Activated T-helper 9 cell treated with anti-CD3 and anti-CD28 coated beads, Interleukin-2, amount 50 U/mL, for 16 hours (primary cell): Measurements from ENCODE around the gene LMO7.
"Not testable (repeated sequence)": the region's sequence is repeated elsewhere in the genome, so short reads cannot be mapped to it uniquely, and the experiment has no call there.

Experiments
- DNase-seq: peaks from one replicate; pipeline ENCODE4 v3.0.0-alpha.2; 2020; ENCODE audit warnings: low read depth

Gene LMO7

DNA sequence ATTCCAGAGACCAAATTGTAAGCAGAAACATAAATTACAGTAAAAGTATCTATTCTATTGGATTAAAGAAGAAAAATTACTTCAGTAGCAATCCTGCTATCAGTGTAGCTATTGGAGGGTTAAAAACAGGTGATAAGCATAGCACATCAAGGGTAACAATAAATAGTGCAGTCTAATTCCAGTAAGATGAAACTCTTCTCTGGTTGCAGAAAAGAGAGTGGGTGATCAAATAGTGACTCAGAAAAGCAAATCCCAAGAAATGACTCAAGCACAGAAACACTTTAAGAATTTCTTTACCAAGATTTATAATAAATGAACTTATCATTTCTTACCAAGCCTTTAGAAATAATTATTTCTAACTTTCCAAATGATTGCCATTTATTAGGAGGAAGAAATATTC is 135.7 kb downstream of the LMO7 start:
- no peak for DNase-seq

DNA sequence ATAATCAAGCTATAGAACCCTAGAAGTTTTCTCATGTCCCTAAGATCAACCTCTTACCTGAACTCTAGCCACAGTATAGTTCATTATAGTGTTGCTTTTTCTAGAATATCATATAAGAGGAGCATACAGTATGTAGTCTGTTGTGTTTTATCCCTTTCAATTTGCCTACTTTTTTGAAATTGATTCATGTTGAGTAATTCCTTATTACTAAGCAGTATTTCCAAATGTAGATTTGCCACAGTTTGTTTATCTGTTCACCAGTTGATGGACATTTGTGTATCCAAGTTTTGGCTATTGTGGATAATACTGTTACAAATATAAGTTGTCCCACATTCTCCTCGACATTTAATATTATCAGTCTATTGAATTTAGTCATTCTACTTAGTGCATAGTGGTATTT is 138.0 kb downstream of the LMO7 start:
- DNase-seq, result no peak

- no peak for DNase-seq
These were observed 140.4 kb downstream of the LMO7 start for GRCh38 chr13:75776550-75776949.

DNA sequence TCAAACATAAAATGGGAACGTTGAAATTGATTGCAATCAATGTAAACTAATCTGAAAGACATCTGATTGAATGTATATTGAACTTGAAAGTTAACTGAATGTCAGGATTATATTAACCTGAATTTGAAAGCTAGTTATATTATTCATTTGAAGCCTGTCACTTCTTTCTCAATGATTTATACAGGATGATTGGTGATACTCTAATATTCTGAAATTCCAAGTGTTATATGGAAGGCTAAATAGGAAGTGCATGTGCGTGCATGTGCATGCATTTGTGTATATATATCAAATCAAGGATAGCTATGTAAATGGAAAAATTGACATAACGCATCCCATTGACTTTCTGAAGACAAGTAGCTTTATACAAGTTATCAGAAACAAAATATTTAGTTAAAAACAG is 143.3 kb downstream of the LMO7 start:
- DNase-seq, result no peak

DNA sequence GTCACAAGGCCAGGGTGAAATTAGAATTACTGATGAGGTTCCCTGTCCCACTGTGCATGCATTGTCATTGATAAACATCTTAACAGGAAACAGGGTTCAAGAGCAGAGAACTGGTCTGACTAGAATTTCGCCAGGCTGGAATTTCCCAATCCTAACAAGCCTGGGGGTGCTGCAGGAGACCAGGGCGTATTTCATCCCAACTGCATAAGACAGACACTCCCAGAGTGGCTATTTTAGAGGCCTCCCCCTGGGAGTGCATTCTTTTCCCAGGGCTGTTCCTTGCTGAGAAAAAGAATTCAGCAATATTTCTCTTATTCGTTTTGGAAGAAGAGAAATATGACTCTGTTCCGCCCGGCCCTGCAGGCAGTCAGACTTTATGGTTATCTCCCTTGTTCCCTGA is 144.0 kb downstream of the LMO7 start:
- DNase-seq, result not testable (repeated sequence)

DNA sequence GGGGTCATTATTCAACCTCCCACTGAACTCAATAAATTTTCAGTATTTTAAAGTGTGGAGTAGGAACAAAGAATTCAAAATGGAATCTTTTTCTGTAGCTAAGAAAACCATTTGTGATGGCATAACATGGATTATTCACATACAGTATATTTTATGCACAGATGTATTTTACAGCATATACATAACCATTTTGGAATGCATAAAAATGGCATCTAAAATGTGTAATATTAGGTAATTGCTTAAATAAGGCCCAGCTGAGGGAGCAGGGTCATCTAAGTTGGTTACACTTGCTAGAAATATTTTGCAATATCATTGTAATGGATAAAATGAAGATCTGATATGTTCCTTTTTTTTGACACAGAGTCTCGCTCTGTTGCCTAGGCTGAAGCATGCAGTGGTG is 146.9 kb downstream of the LMO7 start:
- DNase-seq, result no peak

GRCh38 chr13:75784003-75784402 is 147.9 kb downstream of the LMO7 start:
- DNase-seq, result no peak

DNA sequence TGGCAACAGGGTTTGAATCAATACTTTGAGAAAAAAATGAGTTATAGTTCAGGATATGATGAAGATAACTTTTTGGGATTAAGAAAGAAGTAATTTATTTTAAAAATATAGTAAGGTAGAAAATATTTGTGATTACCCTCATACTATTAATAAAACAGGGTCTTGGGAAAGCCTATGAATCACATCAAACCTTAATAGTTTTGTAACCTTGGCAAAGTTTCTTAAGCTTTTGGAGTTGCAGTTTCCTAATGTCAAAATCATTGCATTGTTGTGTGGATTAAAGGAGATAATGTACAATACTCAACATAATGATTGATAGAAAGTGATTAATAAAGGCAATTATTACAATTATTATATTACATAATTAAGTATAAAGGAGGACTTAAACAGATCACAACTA is 149.0 kb downstream of the LMO7 start:
- no peak for DNase-seq

DNA sequence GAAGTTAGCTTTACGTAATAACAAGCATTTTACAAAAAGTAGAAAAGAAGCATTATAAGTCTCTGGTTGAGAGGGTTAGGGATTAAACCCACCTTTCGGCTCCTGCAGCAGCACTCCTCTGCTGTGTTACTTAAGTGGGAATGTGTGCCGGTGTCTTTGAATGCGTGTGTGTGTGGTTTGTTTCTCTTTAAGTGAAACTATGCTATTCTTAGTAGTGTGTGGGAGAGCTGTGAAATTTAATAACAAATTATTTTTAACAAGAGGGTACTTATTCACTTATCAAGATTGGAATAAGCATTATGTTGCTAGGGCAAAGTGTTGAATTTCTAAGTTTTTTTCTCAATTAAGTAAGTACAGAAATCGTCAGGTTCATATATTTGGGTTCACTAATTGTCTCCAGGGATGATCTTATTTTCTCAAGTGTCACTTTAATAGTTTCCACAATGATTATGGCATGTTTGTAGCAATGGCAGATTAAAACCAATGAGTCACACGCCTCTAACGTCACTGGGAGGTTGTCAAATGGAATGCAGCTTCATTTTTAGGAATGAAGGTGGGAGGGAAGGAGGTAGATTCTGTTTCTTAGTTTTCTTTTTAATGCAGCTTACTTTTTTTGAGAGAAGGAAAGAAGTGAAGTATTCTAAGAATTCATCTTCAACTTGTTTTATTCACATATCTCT is 151.3 kb downstream of the LMO7 start:
- DNase-seq, result no peak

- no peak for DNase-seq
These were observed 152.4 kb downstream of the LMO7 start for GRCh38 chr13:75788481-75788981.

DNA sequence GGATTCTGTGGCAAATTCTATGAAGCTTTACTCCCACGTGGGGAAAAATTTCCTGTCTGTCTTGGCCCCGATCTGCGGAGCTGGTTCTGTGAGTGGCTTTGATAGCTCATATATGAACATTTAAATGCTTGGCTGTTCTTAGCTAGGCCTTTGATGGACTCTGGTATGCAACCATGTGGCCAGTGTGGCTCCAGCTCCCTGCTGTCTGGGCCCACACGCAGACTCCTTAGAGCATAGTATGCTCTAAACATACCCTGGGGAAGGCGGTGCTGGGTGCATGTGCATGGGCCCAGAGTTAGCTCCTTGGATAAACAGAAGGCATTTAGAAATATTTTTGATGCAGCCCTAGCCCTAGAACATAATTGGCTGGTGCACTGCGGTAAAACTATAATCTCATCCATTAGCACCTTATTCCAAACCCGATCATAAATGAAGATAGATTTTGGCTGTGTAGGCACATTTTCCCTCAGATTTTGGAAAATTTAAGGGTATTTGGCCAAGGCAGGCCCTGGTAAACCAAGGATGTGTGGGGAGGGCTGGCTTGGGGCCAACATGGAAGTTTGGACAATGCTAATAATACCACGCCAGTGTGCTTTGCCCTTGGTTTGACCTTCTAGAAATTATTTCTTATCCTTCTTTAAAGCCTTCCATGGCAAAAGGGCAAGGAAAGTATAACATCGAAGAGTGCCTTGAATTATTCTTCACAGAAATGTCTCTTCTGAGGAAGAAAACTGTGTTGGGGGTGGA is 153.5 kb downstream of the LMO7 start:
- DNase-seq, result no peak

DNA sequence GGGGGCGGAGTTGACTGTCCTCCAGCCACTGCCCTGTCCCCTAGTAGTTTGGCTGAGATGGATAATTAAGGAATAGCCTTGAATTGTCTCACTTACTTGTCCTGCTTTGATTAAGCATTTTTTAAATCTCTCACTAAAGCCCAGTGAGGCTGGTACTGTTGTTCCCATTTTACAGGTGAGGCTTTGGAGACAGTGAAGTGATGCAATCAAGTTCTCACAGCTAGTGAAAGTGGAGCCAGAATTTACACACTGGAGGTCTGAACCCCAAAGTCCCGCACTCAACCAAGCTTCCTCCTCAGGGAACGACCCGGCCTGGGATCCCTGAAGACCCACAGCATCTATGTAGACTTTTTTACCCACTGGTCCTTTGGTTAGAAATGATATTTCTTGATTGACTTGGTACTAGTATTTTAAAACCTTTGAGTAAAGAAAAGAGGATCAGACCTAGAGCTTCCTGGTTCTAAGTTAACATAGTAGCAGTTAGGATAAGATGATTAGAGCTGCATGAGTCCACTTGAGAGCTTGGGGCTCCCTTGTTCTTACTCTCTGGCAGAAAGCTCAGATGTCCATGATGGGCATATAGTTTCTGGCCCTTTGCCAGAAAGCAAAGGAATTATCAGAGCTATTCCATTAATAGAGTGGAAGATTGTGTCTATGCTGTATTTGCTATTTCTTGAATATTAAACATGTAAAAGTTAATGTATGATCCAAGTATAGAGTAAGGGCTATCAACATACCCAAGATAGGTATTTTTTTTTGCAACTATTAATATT is 154.3 kb downstream of the LMO7 start:
- no peak for DNase-seq

DNA sequence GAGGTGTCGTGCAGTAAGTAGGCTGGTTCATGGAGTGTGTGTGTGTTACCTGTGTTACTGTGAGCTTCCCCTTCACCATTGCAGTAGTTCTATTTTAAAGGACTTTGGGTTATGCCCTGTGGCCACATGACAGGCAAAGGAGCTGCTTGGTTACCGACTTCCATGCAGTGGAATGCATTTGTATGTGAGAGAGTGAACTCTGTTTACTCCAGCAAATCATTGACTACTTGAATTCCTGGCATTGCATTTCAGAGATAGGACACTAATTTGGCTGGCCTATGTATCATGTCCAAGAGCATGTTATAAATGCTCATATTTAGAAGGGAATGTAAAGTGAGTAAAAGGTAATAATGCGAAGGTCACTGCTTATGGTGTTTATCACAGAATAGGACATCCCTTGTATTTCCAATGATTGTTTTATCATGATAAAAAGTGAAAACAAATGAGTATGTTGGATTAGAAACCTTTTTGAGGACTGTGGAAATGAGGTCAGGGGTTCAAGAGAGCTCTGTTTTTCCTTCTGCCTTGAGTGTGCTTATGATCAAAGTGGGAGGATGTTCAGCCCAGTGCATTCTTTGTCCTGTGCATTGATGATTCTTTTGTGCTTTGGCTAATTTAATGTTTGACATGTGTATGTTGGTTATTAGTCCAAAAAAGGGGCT is 156.5 kb downstream of the LMO7 start:
- no peak for DNase-seq

GRCh38 chr13:75793188-75793567 is 157.0 kb downstream of the LMO7 start:
- not testable (repeated sequence) for DNase-seq

DNA sequence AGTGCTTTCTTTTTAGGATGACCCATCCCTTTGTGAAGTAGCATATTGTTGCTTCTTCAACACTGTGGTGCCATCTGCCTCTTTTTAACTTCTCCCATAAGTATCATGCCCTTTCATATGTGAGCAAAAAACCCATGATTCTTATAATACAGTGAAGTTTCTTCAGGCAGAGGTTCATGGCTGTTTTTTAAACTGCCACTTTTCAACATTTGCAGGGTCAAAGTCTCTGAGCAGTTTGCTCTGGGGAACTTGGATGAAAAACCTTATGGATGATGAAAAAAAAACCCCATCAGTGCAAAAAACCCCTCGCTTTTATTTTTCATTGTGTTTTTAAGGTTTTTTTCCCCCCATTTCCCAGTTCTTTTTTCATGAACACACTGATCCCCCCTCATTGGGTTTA is 158.5 kb downstream of the LMO7 start:
- no peak for DNase-seq

GRCh38 chr13:75795274-75795673 is 159.1 kb downstream of the LMO7 start:
- no peak for DNase-seq

DNA sequence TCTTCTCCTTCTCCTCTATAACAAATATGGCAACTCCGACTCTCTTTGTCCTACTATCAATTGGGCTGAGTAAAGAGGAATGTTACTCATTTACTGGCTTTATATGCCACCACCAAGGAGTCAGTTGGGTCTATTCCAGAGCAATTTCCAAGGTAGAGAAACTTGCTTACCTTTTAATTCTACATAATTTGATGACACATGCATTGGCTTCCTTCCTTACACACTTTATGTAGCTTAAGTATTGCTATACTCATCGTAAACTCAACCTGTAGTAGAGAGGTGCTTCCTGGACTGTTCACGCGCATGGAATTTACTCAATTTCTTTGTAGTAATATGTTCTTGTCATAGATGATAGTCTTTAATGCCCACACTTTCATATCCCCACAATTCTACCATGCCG is 160.7 kb downstream of the LMO7 start:
- no peak for DNase-seq

DNA sequence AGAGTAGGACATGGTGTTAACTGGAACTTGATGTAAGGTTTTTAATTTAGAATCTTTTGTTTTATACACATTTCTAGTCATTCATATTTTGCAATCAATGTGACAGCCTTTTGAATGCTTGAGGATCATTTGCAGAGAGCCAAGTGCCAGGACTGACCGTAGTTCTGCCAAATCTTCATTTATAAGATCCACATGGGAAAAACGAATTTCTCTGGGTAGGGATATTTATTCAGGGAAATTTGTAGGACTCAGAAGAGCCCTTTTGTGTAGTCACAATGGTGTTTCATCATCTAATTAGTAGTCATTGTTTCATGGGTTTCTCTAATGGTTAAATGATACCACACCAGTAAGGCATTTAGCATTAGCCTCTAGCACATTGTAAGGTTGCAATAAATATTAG is 161.1 kb downstream of the LMO7 start:
- no peak for DNase-seq

- DNase-seq, result no peak
These were observed 161.6 kb downstream of the LMO7 start for GRCh38 chr13:75797719-75798118.

DNA sequence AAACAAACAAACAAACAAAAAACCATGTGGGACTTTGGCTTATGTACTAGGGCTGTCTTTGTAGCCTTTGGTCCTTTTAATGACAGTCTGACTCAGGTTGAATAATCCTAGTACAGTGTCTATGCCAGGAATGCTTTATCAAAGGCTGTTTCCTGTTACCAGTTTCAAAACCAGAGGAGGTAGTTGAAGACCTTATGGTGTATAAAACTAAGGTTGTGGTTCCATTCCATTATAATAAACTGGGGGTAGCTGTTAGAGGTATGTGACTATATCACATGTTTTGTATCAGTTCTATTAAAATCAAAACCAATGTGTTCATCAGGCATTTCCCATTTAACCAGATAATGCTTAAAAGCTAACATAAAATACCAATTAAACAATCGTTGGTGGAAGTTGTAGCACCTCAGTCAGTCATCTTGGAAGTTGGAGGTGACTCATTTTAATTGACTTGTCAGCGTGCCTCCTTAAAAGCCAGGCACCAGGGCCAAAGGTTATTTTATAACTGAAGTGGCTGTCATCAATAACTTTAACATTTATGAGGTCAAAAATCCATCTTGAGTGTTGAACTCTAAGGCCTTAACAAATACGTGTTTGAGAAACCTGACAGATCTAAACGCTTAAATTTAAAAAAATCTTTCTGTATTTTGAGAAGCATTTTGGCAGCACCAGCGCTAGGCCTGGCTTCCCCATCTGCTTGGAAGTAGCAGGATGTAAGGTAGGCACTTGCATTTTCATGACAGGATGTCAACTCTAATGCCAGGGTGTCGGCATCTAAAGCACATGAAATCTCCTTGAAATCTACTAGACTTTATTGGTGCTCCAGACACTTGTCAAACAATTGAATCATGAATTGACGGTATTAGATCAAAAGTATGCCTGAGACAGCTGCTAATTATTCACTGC is 162.5 kb downstream of the LMO7 start:
- no peak for DNase-seq

DNA sequence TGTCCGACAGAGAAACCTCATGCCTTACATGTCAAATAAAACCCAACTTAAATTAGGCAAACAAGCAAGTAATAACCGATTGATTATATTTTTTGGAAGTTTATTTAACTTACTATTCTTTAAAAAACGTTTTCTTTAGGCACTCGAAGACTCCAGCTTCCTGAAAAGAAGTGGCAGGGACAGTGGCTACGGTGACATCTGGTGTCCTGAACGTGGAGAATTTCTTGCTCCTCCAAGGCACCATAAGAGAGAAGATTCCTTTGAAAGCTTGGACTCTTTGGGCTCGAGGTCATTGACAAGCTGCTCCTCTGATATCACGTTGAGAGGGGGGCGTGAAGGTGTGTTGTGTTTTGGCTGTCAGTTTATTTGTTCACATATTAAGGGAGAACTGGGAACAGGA is 164.4 kb downstream of the LMO7 start:
- no peak for DNase-seq
